Activated naive CD4-positive, alpha-beta T cell (primary cell): Measurements from ENCODE around the gene RPTOR.

Experiments
- DNase-seq, 4 experiments: peaks; one replicate each; lab custom pipeline; 2025; lab: John Stamatoyannopoulos, UW

The RPTOR gene

GRCh38 chr17:80831491-80831890, 286.9 kb downstream of the RPTOR start:
- DNase-seq, result no peak

- no peak for DNase-seq
These were observed 287.6 kb downstream of the RPTOR start for GRCh38 chr17:80832266-80832676.

GRCh38 chr17:80832888-80833583, 288.4 kb downstream of the RPTOR start:
- peak; percentile 38 to 54 (median 42) for DNase-seq

- no peak for DNase-seq
These were observed 289.6 kb downstream of the RPTOR start for GRCh38 chr17:80833952-80834892.

GRCh38 chr17:80834893-80835275, 290.2 kb downstream of the RPTOR start:
- DNase-seq, result no peak

GRCh38 chr17:80835816-80836657, 291.4 kb downstream of the RPTOR start:
- DNase-seq, result no peak

- DNase-seq, result no peak
These were observed 292.0 kb downstream of the RPTOR start for GRCh38 chr17:80836658-80836965.

- DNase-seq, result no peak
These were observed 292.4 kb downstream of the RPTOR start for GRCh38 chr17:80836971-80837481.

- DNase-seq, result no peak
These were observed 293.1 kb downstream of the RPTOR start for GRCh38 chr17:80837711-80838110.

GRCh38 chr17:80838311-80839025, 293.8 kb downstream of the RPTOR start:
- DNase-seq, result no peak

- DNase-seq, result no peak
These were observed 294.3 kb downstream of the RPTOR start for GRCh38 chr17:80839026-80839345.

- DNase-seq, result no peak
These were observed 294.9 kb downstream of the RPTOR start for GRCh38 chr17:80839511-80839941.

GRCh38 chr17:80839970-80840369, 295.3 kb downstream of the RPTOR start:
- DNase-seq, result no peak

- no peak for DNase-seq
These were observed 297.9 kb downstream of the RPTOR start for GRCh38 chr17:80842456-80843013.

- no peak for DNase-seq
These were observed 299.1 kb downstream of the RPTOR start for GRCh38 chr17:80843741-80844156.

GRCh38 chr17:80844418-80844990, 299.9 kb downstream of the RPTOR start:
- no peak for DNase-seq

GRCh38 chr17:80845069-80845862, 300.6 kb downstream of the RPTOR start:
- no peak for DNase-seq

GRCh38 chr17:80845863-80846671, 301.4 kb downstream of the RPTOR start:
- DNase-seq, result no peak

- no peak for DNase-seq
These were observed 302.3 kb downstream of the RPTOR start for GRCh38 chr17:80846932-80847331.
